A549 (cell line): Measurements from ENCODE around the gene QDPR.
"Not testable (repeated sequence)": the region's sequence is repeated elsewhere in the genome, so short reads cannot be mapped to it uniquely, and the experiment has no call there.

ENCODE experiments used
- CHD2 ChIP-seq: fragments of 150-350 bp; IDR thresholded peaks from 2 replicates; pipeline ENCODE4 v1.6.1; 2014; ENCODE audit warnings: low read length; ENCODE audit not compliant: partially characterized antibody
- EP300 ChIP-seq, 2 experiments: fragments of >200 bp; sonication (Bioruptor Twin); formaldehyde crosslinking; IDR thresholded peaks; 2 replicates in 1 of 2; 3 replicates in 1 of 2; pipeline ENCODE4 v1.6.1; 2016 to 2017
- MYC ChIP-seq: IDR thresholded peaks from 2 replicates; pipeline ENCODE4 v1.6.1; 2012; ENCODE audit warnings: mild to moderate bottlenecking, inconsistent platforms, low read length, improper control_type of control experiment, borderline replicate concordance
- NFE2L2 ChIP-seq: fragments of 150-350 bp; conservative IDR thresholded peaks from 2 replicates; pipeline ENCODE4 v1.6.1; 2014; ENCODE audit warnings: low read length
- POLR2A ChIP-seq: IDR thresholded peaks from 2 replicates; pipeline ENCODE4 v1.6.1; 2012; ENCODE audit warnings: mild to moderate bottlenecking, low read length
- POLR2AphosphoS2 ChIP-seq: conservative IDR thresholded peaks from 2 replicates; pipeline ENCODE4 v1.6.1; 2012; ENCODE audit warnings: low read length, improper control_type of control experiment, inconsistent platforms
- RAD21 ChIP-seq, 2 experiments: fragments of >200 bp in 1 of 2; sonication (Bioruptor Twin) in 1 of 2; formaldehyde crosslinking in 1 of 2; IDR thresholded peaks in 1 of 2; conservative IDR thresholded peaks in 1 of 2; 2 replicates in 1 of 2; 3 replicates in 1 of 2; pipeline ENCODE4 v1.6.1; 2012 to 2018; ENCODE audit warnings: inconsistent platforms in 1 of 2
- RCOR1 ChIP-seq: fragments of 150-350 bp; IDR thresholded peaks from 2 replicates; pipeline ENCODE4 v1.6.1; 2014; ENCODE audit warnings: antibody characterized with exemption, low read length, low read depth
- TF ChIP-seq, protein P1 (sequence below): fragments of >200 bp; sonication (Bioruptor Twin); formaldehyde crosslinking; IDR thresholded peaks from 3 replicates; pipeline ENCODE4 v1.5.1; 2016
- TF ChIP-seq, protein P2 (sequence below): fragments of 450-650 bp; IDR thresholded peaks from 2 replicates; pipeline ENCODE4 v1.6.1; 2014; ENCODE audit warnings: antibody characterized with exemption
- TF ChIP-seq, protein P3 (sequence below): fragments of 200-600 bp; sonication (generic); IDR thresholded peaks from 2 replicates; pipeline ENCODE4 v1.6.1; 2016; ENCODE audit warnings: antibody characterized with exemption, mild to moderate bottlenecking, moderate library complexity

DNA sequence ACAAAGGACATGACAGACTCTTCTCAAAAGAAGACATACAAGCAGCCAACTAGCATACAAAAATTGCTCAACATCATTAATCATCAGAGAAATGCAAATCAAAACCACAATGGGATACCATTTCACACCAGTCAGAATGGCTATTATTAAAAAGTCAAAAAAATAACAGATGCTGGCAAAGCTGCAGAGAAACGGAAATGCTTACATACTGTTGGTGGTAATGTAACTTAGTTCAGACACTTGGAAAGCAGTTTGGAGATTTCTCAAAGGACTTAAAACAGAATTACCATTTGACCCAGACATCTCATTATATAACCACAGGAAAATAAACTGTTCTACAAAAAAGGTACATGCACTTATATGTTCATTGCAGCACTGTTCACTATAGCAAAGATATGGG is 69.4 kb downstream of the QDPR start:
- not testable (repeated sequence) for TF ChIP-seq EP300 (IDR thresholded peaks at IDR 0.05); POLR2A; NFE2L2; RCOR1; RAD21 (conservative IDR thresholded peaks at IDR 0.05 in 1 of 2, IDR thresholded peaks at IDR 0.05 in 1 of 2); MYC; CHD2; POLR2AphosphoS2
- TF ChIP-seq, protein P1, sequence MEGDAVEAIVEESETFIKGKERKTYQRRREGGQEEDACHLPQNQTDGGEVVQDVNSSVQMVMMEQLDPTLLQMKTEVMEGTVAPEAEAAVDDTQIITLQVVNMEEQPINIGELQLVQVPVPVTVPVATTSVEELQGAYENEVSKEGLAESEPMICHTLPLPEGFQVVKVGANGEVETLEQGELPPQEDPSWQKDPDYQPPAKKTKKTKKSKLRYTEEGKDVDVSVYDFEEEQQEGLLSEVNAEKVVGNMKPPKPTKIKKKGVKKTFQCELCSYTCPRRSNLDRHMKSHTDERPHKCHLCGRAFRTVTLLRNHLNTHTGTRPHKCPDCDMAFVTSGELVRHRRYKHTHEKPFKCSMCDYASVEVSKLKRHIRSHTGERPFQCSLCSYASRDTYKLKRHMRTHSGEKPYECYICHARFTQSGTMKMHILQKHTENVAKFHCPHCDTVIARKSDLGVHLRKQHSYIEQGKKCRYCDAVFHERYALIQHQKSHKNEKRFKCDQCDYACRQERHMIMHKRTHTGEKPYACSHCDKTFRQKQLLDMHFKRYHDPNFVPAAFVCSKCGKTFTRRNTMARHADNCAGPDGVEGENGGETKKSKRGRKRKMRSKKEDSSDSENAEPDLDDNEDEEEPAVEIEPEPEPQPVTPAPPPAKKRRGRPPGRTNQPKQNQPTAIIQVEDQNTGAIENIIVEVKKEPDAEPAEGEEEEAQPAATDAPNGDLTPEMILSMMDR: not testable (repeated sequence)
- TF ChIP-seq, protein P2, sequence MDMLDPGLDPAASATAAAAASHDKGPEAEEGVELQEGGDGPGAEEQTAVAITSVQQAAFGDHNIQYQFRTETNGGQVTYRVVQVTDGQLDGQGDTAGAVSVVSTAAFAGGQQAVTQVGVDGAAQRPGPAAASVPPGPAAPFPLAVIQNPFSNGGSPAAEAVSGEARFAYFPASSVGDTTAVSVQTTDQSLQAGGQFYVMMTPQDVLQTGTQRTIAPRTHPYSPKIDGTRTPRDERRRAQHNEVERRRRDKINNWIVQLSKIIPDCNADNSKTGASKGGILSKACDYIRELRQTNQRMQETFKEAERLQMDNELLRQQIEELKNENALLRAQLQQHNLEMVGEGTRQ: not testable (repeated sequence)
- TF ChIP-seq, protein P3, sequence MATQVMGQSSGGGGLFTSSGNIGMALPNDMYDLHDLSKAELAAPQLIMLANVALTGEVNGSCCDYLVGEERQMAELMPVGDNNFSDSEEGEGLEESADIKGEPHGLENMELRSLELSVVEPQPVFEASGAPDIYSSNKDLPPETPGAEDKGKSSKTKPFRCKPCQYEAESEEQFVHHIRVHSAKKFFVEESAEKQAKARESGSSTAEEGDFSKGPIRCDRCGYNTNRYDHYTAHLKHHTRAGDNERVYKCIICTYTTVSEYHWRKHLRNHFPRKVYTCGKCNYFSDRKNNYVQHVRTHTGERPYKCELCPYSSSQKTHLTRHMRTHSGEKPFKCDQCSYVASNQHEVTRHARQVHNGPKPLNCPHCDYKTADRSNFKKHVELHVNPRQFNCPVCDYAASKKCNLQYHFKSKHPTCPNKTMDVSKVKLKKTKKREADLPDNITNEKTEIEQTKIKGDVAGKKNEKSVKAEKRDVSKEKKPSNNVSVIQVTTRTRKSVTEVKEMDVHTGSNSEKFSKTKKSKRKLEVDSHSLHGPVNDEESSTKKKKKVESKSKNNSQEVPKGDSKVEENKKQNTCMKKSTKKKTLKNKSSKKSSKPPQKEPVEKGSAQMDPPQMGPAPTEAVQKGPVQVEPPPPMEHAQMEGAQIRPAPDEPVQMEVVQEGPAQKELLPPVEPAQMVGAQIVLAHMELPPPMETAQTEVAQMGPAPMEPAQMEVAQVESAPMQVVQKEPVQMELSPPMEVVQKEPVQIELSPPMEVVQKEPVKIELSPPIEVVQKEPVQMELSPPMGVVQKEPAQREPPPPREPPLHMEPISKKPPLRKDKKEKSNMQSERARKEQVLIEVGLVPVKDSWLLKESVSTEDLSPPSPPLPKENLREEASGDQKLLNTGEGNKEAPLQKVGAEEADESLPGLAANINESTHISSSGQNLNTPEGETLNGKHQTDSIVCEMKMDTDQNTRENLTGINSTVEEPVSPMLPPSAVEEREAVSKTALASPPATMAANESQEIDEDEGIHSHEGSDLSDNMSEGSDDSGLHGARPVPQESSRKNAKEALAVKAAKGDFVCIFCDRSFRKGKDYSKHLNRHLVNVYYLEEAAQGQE: not testable (repeated sequence)
